Jurkat, Clone E6-1 (cell line): ENCODE measurements around the gene RMND1. TPM values are rescaled to one million over a fixed set of nuclear protein-coding genes. Genes with fewer than 3 reads are reported as not detected.

ENCODE experiments used
- DNase-seq: peaks from one replicate; pipeline ENCODE4 v3.0.0-alpha.2; 2011; ENCODE audit warnings: low read depth, low spot score
- H3K4me3 ChIP-seq: 2 replicates; pipeline ENCODE4 v1.5.1; 2011; ENCODE audit warnings: mild to moderate bottlenecking, low read length, control low read depth, moderate library complexity
- polyA plus RNA-seq: library from polyadenylated mRNA; unstranded; fragments of >200 nt; gene quantifications from one replicate; pipeline ENCODE4 v1.2.1, GENCODE V29; 2012; ENCODE audit warnings: missing spikeins; ENCODE audit not compliant: insufficient read length, insufficient read depth

The RMND1 gene
- polyA plus RNA-seq = 23.7 TPM

DNA sequence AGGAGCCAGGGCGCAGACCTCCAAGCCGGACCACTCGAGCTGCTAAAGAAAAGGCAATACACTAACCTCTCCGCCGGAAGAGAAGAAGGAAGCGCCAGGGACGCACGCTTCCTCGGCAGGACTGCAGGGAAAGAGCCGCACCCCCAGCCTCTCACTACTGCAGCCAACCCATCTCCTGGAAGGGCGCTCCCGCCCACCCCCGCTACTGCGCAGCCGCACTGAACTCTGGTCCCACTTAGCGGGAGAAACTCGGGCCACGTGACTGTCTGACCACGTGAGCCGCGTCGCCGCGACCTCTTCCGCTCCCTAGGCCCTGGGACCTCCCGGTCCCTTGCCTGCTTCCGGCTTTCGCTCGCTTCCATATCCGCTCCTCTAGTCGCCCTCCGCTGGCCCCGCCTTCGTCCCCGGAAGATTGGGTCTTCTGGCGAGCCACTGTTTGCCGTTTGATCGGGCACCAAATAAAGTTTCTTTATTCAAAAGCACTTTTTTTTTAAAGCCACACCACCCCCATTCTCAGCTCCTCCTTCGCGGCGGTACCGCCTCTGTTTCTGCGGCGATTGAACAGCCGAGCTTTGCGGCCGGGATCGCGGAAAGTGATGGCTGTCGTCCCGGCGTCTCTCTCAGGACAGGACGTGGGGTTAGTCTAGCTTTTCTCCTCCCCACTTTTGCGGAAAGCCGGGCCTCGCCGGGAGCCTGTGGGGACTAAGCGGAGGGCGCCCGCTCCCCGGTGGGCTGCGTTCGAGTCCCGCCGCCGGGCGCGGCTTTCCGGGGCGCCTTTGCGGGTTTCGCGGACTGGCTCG is at the start of gene RMND1:
Gene RMND1 (minus strand): TSS at position 177 of the 800 bp plus-strand sequence. CDS start 6,315 bp downstream, outside the sequence.
- DNase-seq = peak; percentile 100
- H3K4me3 ChIP-seq = peak within 1 kb of the TSS; percentile 67

GRCh38 chr6:151499551-151499950 is 47.6 kb upstream of the RMND1 start:
- DNase-seq = no peak
- no peak overlapping the region for H3K4me3 ChIP-seq

GRCh38 chr6:151498327-151498726 is 46.4 kb upstream of the RMND1 start:
- H3K4me3 ChIP-seq = no peak overlapping the region
- peak; percentile 14 for DNase-seq

GRCh38 chr6:151497905-151498304 is 46.0 kb upstream of the RMND1 start:
- H3K4me3 ChIP-seq = no peak overlapping the region
- no peak for DNase-seq

DNA sequence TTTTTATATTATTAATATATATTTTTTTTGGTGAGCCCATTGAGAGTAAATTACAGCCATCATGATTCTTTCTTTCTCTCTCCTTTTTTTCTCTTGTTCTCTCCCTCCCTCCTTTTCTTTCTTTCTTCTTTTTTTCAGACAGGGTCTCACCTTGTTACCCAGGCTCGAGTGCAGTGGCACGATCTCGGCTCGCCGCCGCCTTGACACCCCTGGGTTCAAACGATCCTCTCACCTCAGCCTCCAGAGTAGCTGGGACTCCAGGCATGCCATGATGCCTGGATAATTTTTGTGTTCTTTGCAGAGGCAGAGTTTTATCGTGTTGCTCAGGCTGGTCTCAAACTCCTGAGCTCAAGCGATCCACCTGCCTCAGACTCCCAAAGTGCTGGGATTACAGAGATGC is 43.5 kb upstream of the RMND1 start:
- no peak for DNase-seq
- H3K4me3 ChIP-seq = no peak overlapping the region

- no peak for DNase-seq
- H3K4me3 ChIP-seq = no peak overlapping the region
These were observed 43.0 kb upstream of the RMND1 start for GRCh38 chr6:151494936-151495320.

DNA sequence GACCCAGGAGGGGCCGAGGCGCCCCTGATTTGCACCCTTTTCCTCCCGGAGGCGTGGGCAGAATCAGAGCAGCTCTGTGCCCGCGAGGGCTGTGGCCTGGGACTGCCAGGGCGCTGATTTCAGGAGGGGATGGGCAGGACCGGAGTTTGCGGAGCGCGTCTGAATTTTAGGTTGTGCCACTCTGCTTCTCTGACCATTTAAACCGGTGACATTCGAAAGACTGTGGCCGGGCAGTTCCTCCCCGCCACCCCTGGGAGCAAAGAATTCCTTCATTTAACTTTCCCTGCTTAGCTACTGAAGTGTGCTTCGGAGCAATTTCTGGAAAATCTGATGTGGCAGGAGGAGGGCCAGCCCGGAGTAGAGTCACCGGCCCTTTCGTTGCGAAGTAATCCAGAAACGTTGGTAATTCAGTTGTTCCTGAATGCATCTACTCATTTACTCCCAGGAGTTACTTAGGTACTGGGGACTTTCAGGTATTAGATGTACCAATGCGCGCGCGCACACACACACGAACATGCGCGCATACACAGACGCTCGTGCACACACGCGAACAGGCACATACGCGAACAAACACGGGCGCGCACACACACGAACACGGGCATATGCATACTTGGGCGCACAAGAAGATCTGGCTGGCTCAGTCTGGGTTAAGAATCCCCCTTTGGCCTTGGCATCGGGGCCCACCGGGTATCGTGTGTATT is 42.5 kb upstream of the RMND1 start:
- DNase-seq = no peak
- no peak overlapping the region for H3K4me3 ChIP-seq

- no peak for DNase-seq
- H3K4me3 ChIP-seq = no peak within 1 kb of the TSS
These were observed 41.9 kb upstream of the RMND1 start, which contains the start of gene CCDC170 for GRCh38 chr6:151493804-151494234. CCDC170 (plus strand) TSS chr6:151494017; CDS start chr6:151494129, 112 bp downstream.

DNA sequence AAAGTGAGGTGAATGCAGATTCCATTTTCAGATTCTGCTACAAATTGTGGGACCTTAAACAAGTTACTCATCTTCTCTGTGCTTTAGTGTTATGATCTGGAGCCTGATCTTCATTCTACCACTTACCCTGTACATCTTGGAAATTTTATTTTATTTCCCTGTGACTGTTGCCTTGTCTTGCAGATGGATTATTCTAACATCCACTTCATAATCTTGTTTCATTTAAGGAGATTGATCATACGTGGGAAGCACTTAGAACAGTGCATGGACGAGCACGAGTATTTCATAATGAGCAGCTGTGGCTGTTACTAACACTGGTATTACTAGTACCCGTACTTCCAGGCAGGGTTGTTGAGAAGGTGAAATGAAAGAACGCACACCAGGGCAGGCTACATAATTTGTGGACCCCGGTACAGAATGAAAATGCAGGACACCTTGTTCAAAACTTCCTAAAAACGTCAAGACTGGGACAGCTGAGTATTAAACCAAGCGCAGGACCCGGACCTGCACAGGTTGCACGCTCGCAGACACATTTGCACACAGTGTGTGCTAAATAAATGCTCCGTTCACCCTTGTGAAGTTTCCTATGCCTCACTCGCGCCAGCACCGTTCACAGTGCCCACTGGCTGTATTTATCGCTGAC is 41.4 kb upstream of the RMND1 start:
- DNase-seq = no peak
- no peak overlapping the region for H3K4me3 ChIP-seq

DNA sequence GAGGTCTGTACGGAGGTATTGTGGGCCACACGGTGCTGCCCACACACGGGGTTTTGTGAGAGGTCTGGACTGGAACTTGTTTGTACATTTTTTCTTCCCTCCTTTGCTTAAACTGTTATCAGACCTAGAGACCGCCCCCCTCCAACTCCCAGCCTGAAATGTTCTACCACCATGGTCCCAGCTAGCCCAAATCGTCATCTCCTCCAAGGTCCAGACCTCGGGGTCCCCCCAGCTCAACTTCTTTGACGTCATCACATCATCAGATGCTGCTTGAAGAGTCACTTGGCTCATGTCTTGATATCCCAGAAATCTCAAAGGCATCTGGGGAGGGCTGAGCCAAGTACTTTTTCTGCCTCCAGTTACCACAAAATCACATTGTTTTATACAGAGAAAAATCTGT is 39.1 kb upstream of the RMND1 start:
- no peak for DNase-seq
- no peak overlapping the region for H3K4me3 ChIP-seq

GRCh38 chr6:151488226-151488625 is 36.3 kb upstream of the RMND1 start:
- no peak for DNase-seq
- H3K4me3 ChIP-seq = no peak overlapping the region

DNA sequence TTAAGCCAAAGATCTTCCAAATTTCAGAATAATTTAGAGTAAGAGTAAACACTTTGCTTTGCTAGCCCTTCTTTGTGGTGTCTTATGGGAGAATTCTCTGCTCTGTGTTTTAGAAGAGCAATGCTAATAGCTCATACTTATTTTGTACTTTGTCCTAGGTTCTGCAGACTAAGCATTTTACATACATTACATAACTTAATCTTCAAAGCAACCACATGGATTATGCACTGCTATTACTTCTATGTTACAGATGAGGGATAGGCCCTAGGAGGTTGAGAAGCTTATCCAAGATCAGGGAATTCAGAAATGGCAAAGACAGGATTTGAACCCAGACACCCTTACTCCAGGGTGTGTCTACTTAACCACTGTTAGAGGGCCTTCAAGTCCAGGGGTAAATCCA is 32.1 kb upstream of the RMND1 start:
- no peak for DNase-seq

GRCh38 chr6:151482290-151482689 is 30.4 kb upstream of the RMND1 start:
- H3K4me3 ChIP-seq = no peak overlapping the region

More for the DNA sequence above, 32.1 kb upstream of the RMND1 start:
- no peak overlapping the region for H3K4me3 ChIP-seq

GRCh38 chr6:151481786-151482185 is 29.9 kb upstream of the RMND1 start:
- H3K4me3 ChIP-seq = no peak overlapping the region
- DNase-seq = peak; percentile 58

More at GRCh38 chr6:151482290-151482689, 30.4 kb upstream of the RMND1 start:
- peak; percentile 16 for DNase-seq

DNA sequence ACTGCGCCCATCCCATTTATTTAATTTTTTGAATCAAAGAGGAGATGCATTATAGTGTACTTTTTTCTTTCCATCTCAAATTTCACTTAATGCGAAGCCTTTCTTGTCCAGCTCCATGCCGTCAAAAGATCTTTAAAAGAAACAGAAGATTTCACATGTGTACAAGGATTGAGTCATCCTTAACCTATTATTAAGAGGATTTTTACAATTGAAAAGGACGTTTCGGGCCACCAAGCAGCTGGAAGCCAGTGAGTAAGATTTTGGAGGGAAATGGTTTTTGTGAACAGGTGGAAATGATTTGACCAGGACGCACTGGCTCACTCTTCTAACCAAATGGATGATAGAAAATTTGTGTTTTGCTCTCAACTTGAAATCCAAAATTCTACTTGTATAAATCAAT is 26.7 kb upstream of the RMND1 start:
- H3K4me3 ChIP-seq = no peak overlapping the region
- DNase-seq = no peak

GRCh38 chr6:151477726-151478125 is 25.8 kb upstream of the RMND1 start:
- no peak overlapping the region for H3K4me3 ChIP-seq
- no peak for DNase-seq

GRCh38 chr6:151475653-151476523 is 24.0 kb upstream of the RMND1 start:
- no peak overlapping the region for H3K4me3 ChIP-seq
- DNase-seq = peak; percentile 37

- no peak overlapping the region for H3K4me3 ChIP-seq
- no peak for DNase-seq
These were observed 12.8 kb upstream of the RMND1 start for GRCh38 chr6:151464702-151465101.

- DNase-seq = no peak
- no peak overlapping the region for H3K4me3 ChIP-seq
These were observed 9.7 kb upstream of the RMND1 start for GRCh38 chr6:151461673-151462072.
